DOHH2 (cell line): Measurements from ENCODE around the gene DPP3.

Experiments used
- H3F3A ChIP-seq: fragments of 200-600 bp; sonication (generic), shearing (Covaris generic); 2 replicates; pipeline ENCODE4 v1.6.0; 2016; ENCODE audit warnings: antibody characterized with exemption, mild to moderate bottlenecking; ENCODE audit not compliant: control insufficient read depth, insufficient read depth
- H3K27ac ChIP-seq: fragments of 200-600 bp; sonication (generic); 2 replicates; pipeline ENCODE4 v1.5.1; 2014; ENCODE audit warnings: low read depth, mild to moderate bottlenecking, low read length, moderate library complexity
- H3K27me3 ChIP-seq: fragments of 200-600 bp; sonication (generic); 2 replicates; pipeline ENCODE4 v1.6.1; 2014; ENCODE audit warnings: mild to moderate bottlenecking, low read length, mixed read lengths; ENCODE audit not compliant: control insufficient read depth
- H3K36me3 ChIP-seq: fragments of 200-600 bp; sonication (generic); 2 replicates; pipeline ENCODE4 v1.6.1; 2014; ENCODE audit warnings: mild to moderate bottlenecking, low read length, moderate library complexity, mixed read lengths; ENCODE audit not compliant: control insufficient read depth
- H3K4me1 ChIP-seq: fragments of 200-600 bp; sonication (generic); 2 replicates; pipeline ENCODE4 v1.6.1; 2014; ENCODE audit warnings: mild to moderate bottlenecking, low read length, mixed read lengths; ENCODE audit not compliant: control insufficient read depth
- H3K4me2 ChIP-seq: fragments of 200-600 bp; sonication (generic); 2 replicates; pipeline ENCODE4 v1.6.0; 2014; ENCODE audit warnings: mild to moderate bottlenecking, low read length, moderate library complexity
- H3K4me3 ChIP-seq: fragments of 200-600 bp; sonication (generic); 2 replicates; pipeline ENCODE4 v1.5.1; 2014; ENCODE audit warnings: mild to moderate bottlenecking, low read length, mixed read lengths
- H3K79me2 ChIP-seq: fragments of 200-600 bp; sonication (generic); 2 replicates; pipeline ENCODE4 v1.6.1; 2014; ENCODE audit warnings: mild to moderate bottlenecking, low read length, mixed read lengths; ENCODE audit not compliant: control insufficient read depth
- H3K9me2 ChIP-seq: fragments of 200-600 bp; sonication (generic); replicated peaks from 2 replicates; pipeline ENCODE4 v1.6.1; 2014; ENCODE audit warnings: mild to moderate bottlenecking, low read length, mixed read lengths; ENCODE audit not compliant: control insufficient read depth
- H3K9me3 ChIP-seq: fragments of 200-600 bp; sonication (generic); 2 replicates; pipeline ENCODE4 v1.6.1; 2014; ENCODE audit warnings: antibody characterized with exemption, low read length, mixed read lengths; ENCODE audit not compliant: control insufficient read depth, insufficient read depth
- H4K20me1 ChIP-seq: fragments of 200-600 bp; sonication (generic); 2 replicates; pipeline ENCODE4 v1.6.0; 2014; ENCODE audit warnings: low read depth, mild to moderate bottlenecking, antibody characterized with exemption, low read length, moderate library complexity; ENCODE audit not compliant: control insufficient read depth, insufficient read depth
- CTCF ChIP-seq: fragments of 200-600 bp; sonication (generic); IDR thresholded peaks from one replicate; pipeline ENCODE4 v1.5.1; 2014; ENCODE audit warnings: antibody characterized with exemption, mild to moderate bottlenecking, low read depth, low read length; ENCODE audit not compliant: poor library complexity, severe bottlenecking
- EZH2phosphoT487 ChIP-seq: fragments of 200-600 bp; sonication (generic); IDR thresholded peaks from 2 replicates; pipeline ENCODE4 v1.6.1; 2017; ENCODE audit warnings: borderline replicate concordance, mild to moderate bottlenecking, antibody characterized with exemption, low read length, moderate library complexity, mixed read lengths

DPP3 gene

GRCh38 chr11:66529655-66530054 is 49.4 kb downstream of the DPP3 start:
- Histone ChIP-seq H3K27ac (no peak overlapping the region), H3K36me3 (no peaks in the 10 kb centered on the region), H4K20me1 (no peaks in the 10 kb centered on the region)

GRCh38 chr11:66530927-66531709 is 50.9 kb downstream of the DPP3 start:
- H3K4me1 ChIP-seq = no peaks in the 10 kb centered on the region
- H3K4me2 ChIP-seq = no peak overlapping the region
- H3F3A ChIP-seq = no peaks in the 10 kb centered on the region
- no peaks in the 10 kb centered on the region for H4K20me1 ChIP-seq
- H3K9me3 ChIP-seq = no peaks in the 10 kb centered on the region
- no peak overlapping the region for H3K27ac ChIP-seq
- no peak overlapping the region for H3K4me3 ChIP-seq
- H3K79me2 ChIP-seq = no peaks in the 10 kb centered on the region
- H3K9me2 ChIP-seq = no peaks in the 10 kb centered on the region
- TF ChIP-seq CTCF (no peak), EZH2phosphoT487 (no peak)
- no peaks in the 10 kb centered on the region for H3K27me3 ChIP-seq
- no peaks in the 10 kb centered on the region for H3K36me3 ChIP-seq

More at GRCh38 chr11:66529655-66530054, 49.4 kb downstream of the DPP3 start:
- no peaks in the 10 kb centered on the region for H3F3A ChIP-seq
- no peaks in the 10 kb centered on the region for H3K27me3 ChIP-seq
- H3K4me2 ChIP-seq = no peak overlapping the region
- TF ChIP-seq EZH2phosphoT487 (no peak), CTCF (no peak)
- H3K4me3 ChIP-seq = no peak overlapping the region
- H3K9me3 ChIP-seq = no peaks in the 10 kb centered on the region
- H3K79me2 ChIP-seq = no peaks in the 10 kb centered on the region
- no peaks in the 10 kb centered on the region for H3K9me2 ChIP-seq
- no peaks in the 10 kb centered on the region for H3K4me1 ChIP-seq

GRCh38 chr11:66531841-66532240 is 51.6 kb downstream of the DPP3 start:
- Histone ChIP-seq H3F3A (no peaks in the 10 kb centered on the region), H4K20me1 (no peaks in the 10 kb centered on the region), H3K4me3 (no peak overlapping the region), H3K9me2 (no peaks in the 10 kb centered on the region), H3K79me2 (no peaks in the 10 kb centered on the region), H3K4me2 (no peak overlapping the region), H3K4me1 (no peaks in the 10 kb centered on the region), H3K27ac (no peak overlapping the region), H3K9me3 (no peaks in the 10 kb centered on the region), H3K36me3 (no peaks in the 10 kb centered on the region), H3K27me3 (no peaks in the 10 kb centered on the region)
- TF ChIP-seq EZH2phosphoT487 (no peak), CTCF (no peak)
